Measurements from ENCODE around the gene CMTM7. TPM values are rescaled to one million over a fixed set of nuclear protein-coding genes. Genes with fewer than 3 reads are reported as not detected.

CMTM7 gene
- total and polyA plus RNA-seq, 9 donors, result 3.9 to 23.2 (median 18.8) TPM

- no peaks in the 10 kb centered on the region for H3K9me3 ChIP-seq (replicated peaks; ENCODE audit: control insufficient read depth, low read depth, low read length)
- peak; percentile 54 for DNase-seq
- H3K4me3 ChIP-seq (ENCODE audit: low read length), result no peak overlapping the region
- 46% methylated on average over 6 of the region's 14 CpGs for WGBS (ENCODE audit: insufficient coverage)
- no peaks in the 10 kb centered on the region for H3K36me3 ChIP-seq (ENCODE audit: control insufficient read depth, insufficient read depth, low read length)
- H3K27me3 ChIP-seq (ENCODE audit: control insufficient read depth, insufficient read depth, low read length), result no peaks in the 10 kb centered on the region
- H3K27ac ChIP-seq (ENCODE audit: low read length), result no peak overlapping the region
- H3K4me1 ChIP-seq (ENCODE audit: control insufficient read depth, insufficient read depth, low read length), result peaks cover 24% of the 10 kb centered on the region
Measured at GRCh38 chr3:32448686-32449474, 57.2 kb downstream of the CMTM7 start.

GRCh38 chr3:32449691-32450090, 58.0 kb downstream of the CMTM7 start:
- no peak overlapping the region for H3K4me3 ChIP-seq (ENCODE audit: low read length)
- H3K27me3 ChIP-seq (ENCODE audit: control insufficient read depth, insufficient read depth, low read length), result no peaks in the 10 kb centered on the region
- peak; percentile 48 for DNase-seq
- peaks cover 6% of the 10 kb centered on the region for H3K36me3 ChIP-seq (ENCODE audit: control insufficient read depth, insufficient read depth, low read length)
- H3K9me3 ChIP-seq (replicated peaks; ENCODE audit: control insufficient read depth, low read depth, low read length), result no peaks in the 10 kb centered on the region
- 14% methylated on average over 1 of the region's 3 CpGs for WGBS (ENCODE audit: insufficient coverage)
- H3K27ac ChIP-seq (ENCODE audit: low read length), result no peak overlapping the region
- peaks cover 24% of the 10 kb centered on the region for H3K4me1 ChIP-seq (ENCODE audit: control insufficient read depth, insufficient read depth, low read length)

- H3K36me3 ChIP-seq (ENCODE audit: control insufficient read depth, insufficient read depth, low read length), result peaks cover 13% of the 10 kb centered on the region
- WGBS (ENCODE audit: insufficient coverage), result 100% methylated on average over 1 of the region's 2 CpGs
- no peaks in the 10 kb centered on the region for H3K27me3 ChIP-seq (ENCODE audit: control insufficient read depth, insufficient read depth, low read length)
Measured at GRCh38 chr3:32450426-32450825, 58.8 kb downstream of the CMTM7 start.

GRCh38 chr3:32450992-32451659, 59.5 kb downstream of the CMTM7 start:
- Histone ChIP-seq H3K9me3 (replicated peaks; ENCODE audit: control insufficient read depth, low read depth, low read length) (no peaks in the 10 kb centered on the region), H3K4me1 (ENCODE audit: control insufficient read depth, insufficient read depth, low read length) (peaks cover 24% of the 10 kb centered on the region), H3K4me3 (ENCODE audit: low read length) (no peak overlapping the region), H3K27me3 (ENCODE audit: control insufficient read depth, insufficient read depth, low read length) (no peaks in the 10 kb centered on the region), H3K27ac (ENCODE audit: low read length) (no peak overlapping the region), H3K36me3 (ENCODE audit: control insufficient read depth, insufficient read depth, low read length) (peaks cover 16% of the 10 kb centered on the region)
- DNase-seq, result no peak
- WGBS (ENCODE audit: insufficient coverage), result 89% methylated on average over 5 of the region's 12 CpGs

More at GRCh38 chr3:32450426-32450825, 58.8 kb downstream of the CMTM7 start:
- no peaks in the 10 kb centered on the region for H3K9me3 ChIP-seq (replicated peaks; ENCODE audit: control insufficient read depth, low read depth, low read length)
- H3K27ac ChIP-seq (ENCODE audit: low read length), result no peak overlapping the region
- H3K4me3 ChIP-seq (ENCODE audit: low read length), result no peak overlapping the region
- peaks cover 24% of the 10 kb centered on the region for H3K4me1 ChIP-seq (ENCODE audit: control insufficient read depth, insufficient read depth, low read length)
- no peak for DNase-seq

GRCh38 chr3:32452009-32452408, 60.4 kb downstream of the CMTM7 start:
- Histone ChIP-seq H3K9me3 (replicated peaks; ENCODE audit: control insufficient read depth, low read depth, low read length) (no peaks in the 10 kb centered on the region), H3K36me3 (ENCODE audit: control insufficient read depth, insufficient read depth, low read length) (peaks cover 16% of the 10 kb centered on the region), H3K4me3 (ENCODE audit: low read length) (no peak overlapping the region), H3K27ac (ENCODE audit: low read length) (no peak overlapping the region), H3K4me1 (ENCODE audit: control insufficient read depth, insufficient read depth, low read length) (peaks cover 24% of the 10 kb centered on the region), H3K27me3 (ENCODE audit: control insufficient read depth, insufficient read depth, low read length) (no peaks in the 10 kb centered on the region)
- DNase-seq, result no peak
- WGBS (ENCODE audit: insufficient coverage), result 40% methylated on average over 2 of the region's 4 CpGs

GRCh38 chr3:32453346-32453745, 61.7 kb downstream of the CMTM7 start:
- no peak overlapping the region for H3K4me3 ChIP-seq (ENCODE audit: low read length)
- H3K36me3 ChIP-seq (ENCODE audit: control insufficient read depth, insufficient read depth, low read length), result peaks cover 16% of the 10 kb centered on the region
- no peak overlapping the region for H3K27ac ChIP-seq (ENCODE audit: low read length)
- no peak for DNase-seq
- 87% methylated on average over 4 of the region's 5 CpGs for WGBS (ENCODE audit: insufficient coverage)
- no peaks in the 10 kb centered on the region for H3K9me3 ChIP-seq (replicated peaks; ENCODE audit: control insufficient read depth, low read depth, low read length)
- H3K27me3 ChIP-seq (ENCODE audit: control insufficient read depth, insufficient read depth, low read length), result no peaks in the 10 kb centered on the region
- H3K4me1 ChIP-seq (ENCODE audit: control insufficient read depth, insufficient read depth, low read length), result peaks cover 28% of the 10 kb centered on the region

GRCh38 chr3:32454111-32454510, 62.5 kb downstream of the CMTM7 start:
- H3K4me3 ChIP-seq (ENCODE audit: low read length), result no peak overlapping the region
- H3K4me1 ChIP-seq (ENCODE audit: control insufficient read depth, insufficient read depth, low read length), result peaks cover 20% of the 10 kb centered on the region
- WGBS (ENCODE audit: insufficient coverage), result 84% methylated on average over 4 of the region's 6 CpGs
- no peak overlapping the region for H3K27ac ChIP-seq (ENCODE audit: low read length)
- no peak for DNase-seq
- peaks cover 16% of the 10 kb centered on the region for H3K36me3 ChIP-seq (ENCODE audit: control insufficient read depth, insufficient read depth, low read length)
- no peaks in the 10 kb centered on the region for H3K9me3 ChIP-seq (replicated peaks; ENCODE audit: control insufficient read depth, low read depth, low read length)
- H3K27me3 ChIP-seq (ENCODE audit: control insufficient read depth, insufficient read depth, low read length), result no peaks in the 10 kb centered on the region

GRCh38 chr3:32454731-32455608, 63.3 kb downstream of the CMTM7 start:
- Histone ChIP-seq H3K27ac (ENCODE audit: low read length) (no peak overlapping the region), H3K9me3 (replicated peaks; ENCODE audit: control insufficient read depth, low read depth, low read length) (no peaks in the 10 kb centered on the region), H3K4me1 (ENCODE audit: control insufficient read depth, insufficient read depth, low read length) (peaks cover 20% of the 10 kb centered on the region), H3K4me3 (ENCODE audit: low read length) (no peak overlapping the region), H3K27me3 (ENCODE audit: control insufficient read depth, insufficient read depth, low read length) (no peaks in the 10 kb centered on the region), H3K36me3 (ENCODE audit: control insufficient read depth, insufficient read depth, low read length) (peaks cover 16% of the 10 kb centered on the region)
- no peak for DNase-seq
- 76% methylated on average over 8 of the region's 15 CpGs for WGBS (ENCODE audit: insufficient coverage)

- WGBS (ENCODE audit: insufficient coverage), result 82% methylated on average over 12 of the region's 15 CpGs
- Histone ChIP-seq H3K27me3 (ENCODE audit: control insufficient read depth, insufficient read depth, low read length) (no peaks in the 10 kb centered on the region), H3K4me1 (ENCODE audit: control insufficient read depth, insufficient read depth, low read length) (peaks cover 20% of the 10 kb centered on the region), H3K27ac (ENCODE audit: low read length) (no peak overlapping the region), H3K36me3 (ENCODE audit: control insufficient read depth, insufficient read depth, low read length) (peaks cover 16% of the 10 kb centered on the region), H3K4me3 (ENCODE audit: low read length) (no peak overlapping the region), H3K9me3 (replicated peaks; ENCODE audit: control insufficient read depth, low read depth, low read length) (no peaks in the 10 kb centered on the region)
- no peak for DNase-seq
Measured at GRCh38 chr3:32455609-32456428, 64.2 kb downstream of the CMTM7 start.
